CD14-positive monocyte (primary cell): ENCODE data around the gene TMEFF2. TPM values are rescaled to one million over a fixed set of nuclear protein-coding genes. Genes with fewer than 3 reads are reported as not detected.

Experiments used
- DNase-seq, 3 donors: peaks; one replicate each; pipeline ENCODE4 v3.0.0-alpha.2; 2011 to 2022
- H2AFZ ChIP-seq: 2 replicates; pipeline ENCODE4 v1.6.0; 2012; ENCODE audit warnings: mild to moderate bottlenecking, low read depth, low read length, inconsistent platforms; ENCODE audit not compliant: insufficient read depth, poor library complexity, severe bottlenecking
- H3K27ac ChIP-seq, 2 donors: 1 replicate in 1 of 2; 2 replicates in 1 of 2; pipeline ENCODE4 v1.5.1; 2012 to 2013; ENCODE audit warnings: low read length in 2 of 2, control low read depth in 1 of 2, inconsistent platforms in 1 of 2, low read depth in 1 of 2, mild to moderate bottlenecking in 1 of 2
- H3K27me3 ChIP-seq, 2 donors: one replicate each; pipeline versions ENCODE4 v1.6.0 to v1.6.1; 2011 to 2013; ENCODE audit warnings: low read length in 2 of 2; ENCODE audit not compliant: control insufficient read depth in 2 of 2, insufficient read depth in 2 of 2
- H3K36me3 ChIP-seq, 2 donors: replicated peaks in 1 of 2; 1 replicate in 1 of 2; 2 replicates in 1 of 2; pipeline versions ENCODE4 v1.5.1 to v1.6.1; 2012 to 2013; ENCODE audit warnings: low read length in 2 of 2, control low read depth in 1 of 2, inconsistent platforms in 1 of 2, mild to moderate bottlenecking in 1 of 2; ENCODE audit not compliant: insufficient read depth in 2 of 2, control insufficient read depth in 1 of 2
- H3K4me1 ChIP-seq, 2 donors: 1 replicate in 1 of 2; 2 replicates in 1 of 2; pipeline versions ENCODE4 v1.5.1 to v1.6.1; 2012 to 2013; ENCODE audit warnings: low read length in 2 of 2, control low read depth in 1 of 2, inconsistent platforms in 1 of 2, mild to moderate bottlenecking in 1 of 2, moderate library complexity in 1 of 2; ENCODE audit not compliant: insufficient read depth in 2 of 2, control insufficient read depth in 1 of 2
- H3K4me2 ChIP-seq: replicated peaks from 2 replicates; pipeline ENCODE3; 2012; ENCODE audit warnings: low read length, moderate library complexity, mild to moderate bottlenecking; ENCODE audit not compliant: poor library complexity, severe bottlenecking; ENCODE audit errors: extremely low read depth
- H3K4me3 ChIP-seq, 3 experiments: fragments of 200-600 bp in 1 of 3; sonication (generic) in 1 of 3; replicated peaks in 1 of 3; 1 replicate in 2 of 3; 2 replicates in 1 of 3; pipeline ENCODE4 v1.5.1; 2011 to 2013; ENCODE audit warnings: low read length in 3 of 3, mild to moderate bottlenecking in 3 of 3, control low read depth in 2 of 3, low read depth in 2 of 3, inconsistent platforms in 1 of 3, moderate library complexity in 1 of 3
- H3K79me2 ChIP-seq: 2 replicates; pipeline ENCODE4 v1.6.0; 2012; ENCODE audit warnings: mild to moderate bottlenecking, control low read depth, inconsistent platforms, low read length, moderate library complexity; ENCODE audit not compliant: insufficient read depth
- H3K9ac ChIP-seq: 2 replicates; pipeline ENCODE4 v1.6.0; 2017; ENCODE audit warnings: low read length, mild to moderate bottlenecking; ENCODE audit not compliant: insufficient read depth, poor library complexity, severe bottlenecking
- H3K9me3 ChIP-seq, 2 donors: replicated peaks in 1 of 2; 1 replicate in 1 of 2; 2 replicates in 1 of 2; pipeline versions ENCODE4 v1.5.1 to v1.6.1; 2012 to 2013; ENCODE audit warnings: low read length in 2 of 2, control low read depth in 1 of 2; ENCODE audit not compliant: control insufficient read depth in 1 of 2, insufficient read depth in 1 of 2
- H4K20me1 ChIP-seq: 2 replicates; pipeline ENCODE4 v1.6.0; 2012; ENCODE audit warnings: mild to moderate bottlenecking, low read length, control low read depth, moderate library complexity; ENCODE audit not compliant: insufficient read depth
- H3K27ac Mint-ChIP-seq, 7 donors: one replicate each; pipeline ENCODE4 v1.8.0; 2020; ENCODE audit warnings: mild to moderate bottlenecking in 7 of 7, mixed read lengths in 7 of 7, moderate library complexity in 6 of 7, inconsistent platforms in 2 of 7
- H3K27me3 Mint-ChIP-seq, 3 donors: one replicate each; pipeline ENCODE4 v1.8.0; 2021 to 2022; ENCODE audit warnings: low read depth in 3 of 3, mild to moderate bottlenecking in 3 of 3, mixed read lengths in 3 of 3, moderate library complexity in 3 of 3, inconsistent platforms in 1 of 3
- H3K36me3 Mint-ChIP-seq, 2 donors: one replicate each; pipeline ENCODE4 v1.8.0; 2020; ENCODE audit warnings: mixed read lengths in 2 of 2, inconsistent platforms in 1 of 2, mild to moderate bottlenecking in 1 of 2
- H3K4me1 Mint-ChIP-seq: one replicate; pipeline ENCODE4 v1.8.0; 2020; ENCODE audit warnings: mild to moderate bottlenecking, mixed read lengths
- H3K4me3 Mint-ChIP-seq, 2 donors: one replicate each; pipeline ENCODE4 v1.8.0; 2020; ENCODE audit warnings: mild to moderate bottlenecking in 2 of 2, mixed read lengths in 2 of 2, moderate library complexity in 1 of 2
- H3K9me3 Mint-ChIP-seq, 7 donors: one replicate each; pipeline ENCODE4 v1.8.0; 2020 to 2022; ENCODE audit warnings: mixed read lengths in 7 of 7, mild to moderate bottlenecking in 6 of 7, moderate library complexity in 6 of 7, inconsistent platforms in 2 of 7
- CTCF ChIP-seq: fragments of 200-600 bp; IDR thresholded peaks from one replicate; pipeline ENCODE4 v1.8.0; 2022; ENCODE audit warnings: antibody characterized with exemption, mild to moderate bottlenecking
- WGBS: methylation state at CpG from one replicate; pipeline ENCODE4 v1.1.5; 2013; ENCODE audit warnings: missing lambda C conversion rate; ENCODE audit not compliant: insufficient coverage; 5-methylcytosine and 5-hydroxymethylcytosine counted together
- intact Hi-C, 2 donors: fragments of 100-400 bp; cut with micrococcal nuclease; formaldehyde crosslinking; loops; one replicate each; pipeline versions ENCODE4 v1.15.0 to v1.15.1; 2023
- polyA plus RNA-seq, 3 donors: library from polyadenylated mRNA; depleted of rRNA in 1 of 3; unstranded in 2 of 3; stranded (reverse) in 1 of 3; fragments of 300-500 nt in 2 of 3; fragments of >200 nt in 1 of 3; fragmentation: Illumina TruSeq in 2 of 3; gene quantifications; 1 replicate in 2 of 3; 2 replicates in 1 of 3; pipeline ENCODE4 v1.2.3, GENCODE V29; 2012 to 2021

The TMEFF2 gene
- polyA plus RNA-seq, 3 donors, result not detected

- no peaks in the 10 kb centered on the region for H4K20me1 ChIP-seq
- Mint-ChIP-seq H3K27me3 (no peaks in the 10 kb centered on the region), H3K4me3 (no peak overlapping the region), H3K36me3 (no peaks in the 10 kb centered on the region), H3K4me1 (peaks cover 24% of the 10 kb centered on the region), H3K27ac (no peak overlapping the region), H3K9me3 (no peaks in the 10 kb centered on the region)
- H2AFZ ChIP-seq, result no peak overlapping the region
- intact Hi-C loops, result no loop called here
- H3K36me3 ChIP-seq, result no peaks in the 10 kb centered on the region
- no peak for DNase-seq
- H3K4me1 ChIP-seq, result peaks cover 12 to 24% of the 10 kb centered on the region in 2 donors
- no peak for TF ChIP-seq CTCF
- H3K79me2 ChIP-seq, result no peaks in the 10 kb centered on the region
- H3K27me3 ChIP-seq, result no peaks in the 10 kb centered on the region
- no peak overlapping the region for H3K4me3 ChIP-seq
- H3K9me3 ChIP-seq, result no peaks in the 10 kb centered on the region
- H3K27ac ChIP-seq, result no peak overlapping the region
- H3K4me2 ChIP-seq, result no peak overlapping the region
- 100% methylated on average over 3 of the region's 4 CpGs for WGBS
- no peak overlapping the region for H3K9ac ChIP-seq
Observed at GRCh38 chr2:192157776-192158175, 37.0 kb downstream of the TMEFF2 start.

GRCh38 chr2:192155511-192156118 is 39.1 kb downstream of the TMEFF2 start:
- Mint-ChIP-seq H3K27me3 (no peaks in the 10 kb centered on the region), H3K27ac (no peak overlapping the region), H3K36me3 (no peaks in the 10 kb centered on the region), H3K4me1 (peaks cover 16% of the 10 kb centered on the region), H3K9me3 (peaks cover 0 to 5% (median 2%) of the 10 kb centered on the region in 7 donors), H3K4me3 (no peak overlapping the region)
- Histone ChIP-seq H2AFZ (no peak overlapping the region), H3K27ac (no peak overlapping the region), H3K4me2 (no peak overlapping the region), H3K4me1 (peaks cover 3 to 10% of the 10 kb centered on the region in 2 donors), H3K36me3 (no peaks in the 10 kb centered on the region), H3K4me3 (no peak overlapping the region), H4K20me1 (no peaks in the 10 kb centered on the region), H3K27me3 (no peaks in the 10 kb centered on the region), H3K9ac (no peak overlapping the region), H3K79me2 (no peaks in the 10 kb centered on the region), H3K9me3 (no peaks in the 10 kb centered on the region)
- no peak for TF ChIP-seq CTCF
- intact Hi-C loops, result no loop called here
- DNase-seq, result no peak
- no CpG with 5 or more reads among the region's 1 CpG for WGBS
